CD4-positive, alpha-beta T cell treated with Interleukin-17A for 1 hour (primary cell): ENCODE results near the gene KBTBD4.
A peak's percentile ranks its signal among the peaks of the same experiment; 100 is the strongest.

Experiments used
- DNase-seq: peaks from one replicate; pipeline ENCODE4 v3.0.0-alpha.2; 2020

Gene KBTBD4

DNA sequence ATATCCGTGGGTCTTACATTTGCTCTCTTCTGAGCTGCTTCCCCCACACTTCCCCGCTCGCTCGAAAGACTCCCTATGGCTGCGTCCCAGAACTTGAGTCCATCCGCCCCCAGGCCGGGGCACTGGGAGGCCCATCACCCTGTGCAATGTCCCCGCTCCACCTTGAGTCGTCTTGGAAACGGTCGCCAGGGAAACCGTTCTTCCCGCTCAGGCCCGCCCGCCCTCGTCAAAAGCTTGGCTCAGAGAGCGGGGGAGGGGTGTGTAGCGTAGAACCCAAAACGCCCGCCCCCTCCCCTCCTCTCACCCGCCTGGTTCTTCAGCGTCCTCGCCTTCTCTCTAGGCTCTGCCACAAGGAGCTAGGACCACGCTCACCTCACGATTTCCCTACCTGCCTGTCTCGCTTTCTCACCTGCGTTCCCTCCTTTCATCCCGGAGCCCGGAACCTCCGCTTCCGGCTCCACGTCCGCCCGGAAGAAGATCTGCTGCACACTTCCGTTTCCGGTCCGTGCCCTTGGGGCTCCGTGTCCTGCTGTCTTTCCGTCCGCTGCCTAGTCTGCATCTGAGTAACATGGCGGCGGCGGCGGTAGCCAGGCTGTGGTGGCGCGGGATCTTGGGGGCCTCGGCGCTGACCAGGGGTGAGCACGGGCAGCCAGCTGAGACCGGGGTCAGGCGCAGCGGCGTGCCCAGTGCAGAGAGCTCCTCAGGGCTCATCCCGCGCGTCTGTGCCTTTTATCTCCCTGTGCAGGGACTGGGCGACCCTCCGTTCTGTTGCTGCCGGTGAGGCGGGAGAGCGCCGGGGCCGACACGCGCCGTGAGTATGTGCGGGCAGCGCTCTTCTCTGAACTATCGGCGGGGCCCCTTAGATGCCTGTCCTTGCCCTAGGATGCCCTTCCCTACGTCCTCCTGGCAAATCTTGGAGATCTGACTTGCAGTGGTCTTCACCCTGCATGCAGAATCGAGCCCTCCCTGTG is at the start of gene KBTBD4, which contains the start of gene NDUFS3:
TSS of gene KBTBD4 (minus strand) at position 447 of the 971 bp plus-strand sequence. CDS start at position 428, 19 bp downstream.
TSS of gene NDUFS3 (plus strand) at position 551 of the 971 bp plus-strand sequence. CDS start at position 569, 18 bp downstream.
- peak; percentile 93 for DNase-seq

DNA sequence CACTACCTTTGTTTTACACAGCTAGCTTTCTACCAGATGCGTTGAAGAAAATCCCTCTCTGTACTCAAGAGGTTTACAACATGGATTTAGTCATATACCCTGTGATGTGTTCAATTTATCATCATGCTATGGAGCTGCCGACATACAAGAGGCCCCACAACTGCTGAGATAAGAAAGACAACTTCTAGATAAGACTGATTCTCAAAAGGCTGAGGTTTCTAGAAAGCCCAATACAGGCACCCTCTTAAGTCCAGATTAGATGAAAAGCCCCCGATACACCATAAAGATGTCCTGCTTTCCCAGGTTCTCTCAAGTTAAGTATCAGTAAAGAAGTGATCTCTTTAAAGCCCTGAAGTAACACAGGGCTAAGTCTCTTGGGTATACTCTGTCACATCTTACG is 49.3 kb upstream of the KBTBD4 start:
- DNase-seq: no peak

DNA sequence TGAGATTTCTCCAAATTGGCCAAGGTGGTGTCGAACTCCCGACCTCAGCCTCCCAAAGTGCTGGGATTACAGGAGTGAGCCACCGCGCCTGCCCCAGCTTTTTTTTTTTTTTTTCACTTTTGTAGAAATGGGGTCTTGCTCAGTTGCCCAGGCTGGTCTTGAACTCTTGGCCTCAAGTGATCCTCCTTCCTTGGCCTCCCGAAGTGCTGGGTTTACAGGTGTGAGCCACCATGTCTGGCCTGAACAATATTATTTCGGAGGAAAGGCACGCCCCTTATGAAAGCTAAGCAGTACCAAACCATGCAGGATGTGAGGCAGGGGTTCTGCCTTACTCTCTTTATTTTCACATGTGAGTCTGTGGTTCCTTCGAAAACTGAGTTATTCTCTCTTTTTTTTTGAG is 47.5 kb upstream of the KBTBD4 start:
- DNase-seq: no peak

DNA sequence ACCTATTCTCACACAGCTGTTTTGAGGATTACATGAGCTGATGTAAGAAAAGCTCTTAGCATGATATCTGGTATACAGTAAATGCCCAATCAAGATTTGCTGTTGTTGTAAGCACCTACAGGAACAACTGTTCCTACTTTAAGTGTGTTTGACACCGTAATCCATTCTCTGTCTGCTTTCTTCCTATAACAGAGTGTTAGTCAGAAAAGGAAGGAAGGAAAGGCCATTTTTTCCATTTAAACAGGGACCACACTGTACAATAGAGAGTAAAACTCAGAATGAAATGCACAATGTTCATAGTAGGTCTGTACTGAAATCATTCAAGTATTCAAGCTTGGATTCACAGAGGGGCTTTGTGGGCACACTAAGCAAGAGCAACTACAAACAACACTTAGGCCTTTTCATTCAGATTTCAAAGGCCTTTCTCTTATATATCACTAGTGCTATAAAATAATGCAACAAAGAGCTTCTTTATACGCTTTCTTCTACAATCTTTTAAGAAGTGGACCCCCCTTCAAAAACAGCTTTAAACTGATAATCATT is 42.1 kb upstream of the KBTBD4 start:
- DNase-seq: no peak

DNA sequence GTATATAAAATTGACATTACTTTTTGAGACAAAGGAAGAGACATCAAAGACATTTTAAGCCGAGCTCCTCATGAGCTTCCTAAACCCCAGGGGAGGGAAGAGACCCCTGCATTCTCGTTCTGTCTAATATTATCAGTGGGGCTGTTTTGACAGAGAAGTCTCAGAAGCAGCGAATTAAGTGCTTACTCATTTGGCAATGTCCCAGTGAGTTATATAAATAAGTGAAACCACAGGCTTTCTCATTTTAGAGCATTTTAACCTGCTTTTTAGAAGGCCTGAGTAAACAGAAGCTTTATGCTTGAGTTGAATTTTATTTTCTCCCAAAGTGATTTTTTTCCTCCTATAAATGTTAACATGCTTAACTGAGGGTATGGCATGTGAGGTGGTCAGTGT is 38.6 kb upstream of the KBTBD4 start:
- DNase-seq: no peak

DNA sequence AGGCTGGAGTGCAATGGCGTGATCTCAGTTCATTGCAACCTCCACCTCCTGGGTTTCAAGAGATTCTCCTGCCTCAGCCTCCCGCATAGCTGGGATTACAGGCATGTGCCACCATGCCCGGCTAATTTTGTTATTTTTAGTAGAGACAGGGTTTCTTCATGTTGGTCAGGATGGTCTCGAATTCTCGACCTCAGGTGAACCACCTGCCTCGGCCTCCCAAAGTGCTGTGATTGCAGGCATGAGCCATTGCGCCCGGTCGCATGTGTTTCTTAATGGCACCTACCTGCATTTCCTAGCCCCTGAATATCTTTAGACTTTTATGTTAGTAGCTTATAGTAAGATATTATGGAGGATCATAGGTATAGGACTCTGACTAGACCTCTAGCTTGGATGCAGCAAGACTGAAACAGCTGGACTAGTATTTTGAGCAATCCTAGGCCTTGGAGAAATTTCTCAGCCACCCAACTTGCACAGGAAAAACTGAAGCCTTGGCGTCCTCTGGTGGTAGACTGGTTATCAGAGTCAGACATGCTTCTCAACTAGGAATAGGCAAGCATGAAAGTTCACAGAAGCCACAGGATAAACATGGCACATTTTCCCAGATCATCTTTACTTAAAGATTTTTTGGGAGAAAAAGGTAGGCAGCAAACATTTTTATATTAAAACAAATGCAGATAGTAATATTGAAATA is 38.1 kb upstream of the KBTBD4 start:
- peak; percentile 20 for DNase-seq

DNA sequence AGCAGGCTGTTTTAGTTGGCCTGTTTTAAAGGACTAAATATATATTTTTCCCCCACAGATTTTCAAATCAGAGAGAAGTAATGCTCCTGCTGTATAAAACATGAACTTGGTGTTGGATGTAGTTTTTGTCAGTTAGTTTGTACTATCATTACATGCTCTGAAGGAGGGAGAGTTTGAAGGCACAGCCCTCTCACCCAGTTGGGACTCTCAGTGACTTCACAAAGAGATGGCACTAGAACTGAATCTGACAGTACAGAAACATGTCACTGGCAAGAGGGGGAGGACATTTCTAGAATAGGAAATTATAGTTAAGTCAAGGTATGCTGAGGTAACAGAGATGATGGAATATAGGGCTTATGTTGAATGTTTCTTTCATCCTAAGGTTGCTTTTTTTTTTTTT is 36.5 kb upstream of the KBTBD4 start:
- no peak for DNase-seq

DNA sequence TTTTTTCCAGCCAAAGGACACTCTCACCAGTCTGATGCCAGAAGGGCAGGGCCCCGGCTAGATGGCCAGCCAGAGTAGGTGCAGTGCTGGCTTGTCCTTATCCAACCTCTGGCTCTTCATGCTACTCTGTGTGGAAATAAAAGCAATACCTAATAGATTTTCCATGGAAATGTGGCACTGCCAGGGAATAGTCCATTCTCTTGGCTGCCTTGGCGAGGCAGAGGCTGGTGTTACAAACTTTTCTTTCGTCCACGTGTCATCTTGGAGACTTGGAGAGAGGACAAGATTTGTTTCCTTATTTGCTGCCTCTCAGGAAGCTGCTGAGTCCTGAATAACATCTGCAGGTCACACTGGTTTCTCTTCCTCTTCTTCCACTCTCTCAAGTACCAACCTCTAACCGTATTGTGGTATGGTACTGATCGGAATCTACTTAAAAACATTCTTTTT is 32.6 kb upstream of the KBTBD4 start:
- DNase-seq: no peak

DNA sequence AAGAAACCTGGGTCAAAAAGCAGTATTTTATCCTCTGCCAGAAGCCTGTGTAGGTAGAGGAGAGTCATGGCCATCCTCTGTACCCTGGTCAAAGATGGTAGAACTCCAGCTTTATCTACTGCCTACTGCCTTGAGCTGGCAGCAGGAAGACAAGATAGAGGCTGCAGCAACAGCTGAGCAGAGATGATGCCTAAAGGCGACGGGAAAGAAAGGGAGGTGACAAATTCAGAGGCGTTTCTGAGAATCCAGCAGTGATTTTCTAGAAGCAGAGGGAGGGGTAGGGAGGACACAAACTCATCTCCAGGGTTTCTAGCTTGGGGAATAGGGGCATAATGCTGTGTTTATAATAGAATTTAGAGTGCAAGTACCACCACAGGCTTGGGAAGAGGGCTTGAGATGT is 30.9 kb upstream of the KBTBD4 start:
- DNase-seq: no peak

DNA sequence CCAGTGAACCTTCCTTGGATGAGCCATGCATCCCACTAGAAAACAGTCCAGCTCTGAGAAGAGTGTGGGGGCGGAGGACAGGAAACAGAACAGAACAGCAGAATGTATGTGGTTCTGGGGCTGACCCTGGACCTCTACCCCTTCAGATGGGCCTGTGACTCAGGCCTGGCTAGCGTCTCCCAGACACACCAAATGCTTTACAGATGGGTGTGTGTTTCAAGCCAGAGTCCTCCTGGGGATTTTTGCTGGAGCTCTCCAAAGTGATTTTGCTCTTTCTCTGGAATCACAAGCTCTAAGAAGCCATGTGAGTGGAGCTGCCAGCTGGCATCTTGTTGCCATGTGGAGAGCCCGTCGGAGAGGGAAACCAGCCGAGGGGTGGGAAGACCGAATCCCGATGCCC is 28.6 kb upstream of the KBTBD4 start:
- no peak for DNase-seq

DNA sequence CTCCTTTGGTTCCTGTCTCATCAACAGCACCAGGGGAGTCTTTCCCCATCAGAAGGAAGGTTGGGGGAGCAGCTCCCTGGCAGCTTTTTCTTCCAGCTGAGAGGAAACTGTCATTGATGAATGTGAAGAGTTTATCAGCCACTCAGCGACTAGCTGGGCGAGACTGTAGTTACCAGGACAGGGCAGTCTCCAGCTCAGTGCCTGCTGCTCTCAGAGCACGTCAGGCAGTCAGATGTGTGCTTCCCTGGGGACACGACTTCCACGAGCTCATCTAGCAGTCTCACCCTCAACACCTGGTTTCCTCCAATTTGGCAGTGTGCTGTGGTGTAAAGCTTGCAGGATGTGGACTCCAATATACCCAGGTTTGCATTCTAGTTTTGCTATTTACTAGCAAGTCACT is 28.0 kb upstream of the KBTBD4 start:
- no peak for DNase-seq

DNA sequence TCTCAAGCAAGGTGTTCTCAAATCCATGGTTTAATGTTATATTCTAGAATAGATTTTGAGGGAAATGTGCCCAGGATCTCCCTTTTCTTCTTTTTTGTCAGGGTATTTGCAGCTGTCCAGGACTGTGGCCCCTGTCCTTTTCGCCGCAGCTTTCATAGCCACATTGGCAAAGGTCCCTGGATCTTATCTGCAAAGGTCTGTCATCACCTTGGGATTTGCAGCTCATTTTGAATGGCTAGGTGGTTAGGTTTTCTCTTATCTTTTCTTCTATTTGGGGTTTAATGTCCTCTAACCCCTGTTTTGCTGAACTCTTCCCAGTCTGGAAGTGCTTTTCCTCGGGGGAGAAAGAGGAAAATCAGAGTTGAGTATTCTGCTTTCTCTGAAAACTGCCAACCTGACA is 27.2 kb upstream of the KBTBD4 start:
- no peak for DNase-seq

DNA sequence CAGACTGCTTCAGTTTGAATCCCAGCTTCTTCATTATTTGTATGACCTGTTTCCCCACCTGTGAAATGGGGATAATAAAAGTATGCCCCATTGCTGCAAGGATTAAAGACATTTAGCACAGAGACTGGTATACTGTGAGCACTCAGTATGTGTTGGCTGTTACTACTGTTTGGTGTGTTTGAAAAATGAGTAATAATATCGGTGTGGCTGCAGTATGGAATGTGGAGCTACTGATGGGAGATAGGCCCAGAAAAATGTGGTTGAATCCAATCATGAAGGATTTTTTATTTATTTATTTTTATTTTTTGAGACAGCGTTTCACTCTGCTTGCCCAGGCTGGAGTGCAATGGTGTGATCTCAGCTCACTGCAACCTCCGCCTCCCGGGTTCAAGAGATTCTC is 24.5 kb upstream of the KBTBD4 start:
- no peak for DNase-seq

DNA sequence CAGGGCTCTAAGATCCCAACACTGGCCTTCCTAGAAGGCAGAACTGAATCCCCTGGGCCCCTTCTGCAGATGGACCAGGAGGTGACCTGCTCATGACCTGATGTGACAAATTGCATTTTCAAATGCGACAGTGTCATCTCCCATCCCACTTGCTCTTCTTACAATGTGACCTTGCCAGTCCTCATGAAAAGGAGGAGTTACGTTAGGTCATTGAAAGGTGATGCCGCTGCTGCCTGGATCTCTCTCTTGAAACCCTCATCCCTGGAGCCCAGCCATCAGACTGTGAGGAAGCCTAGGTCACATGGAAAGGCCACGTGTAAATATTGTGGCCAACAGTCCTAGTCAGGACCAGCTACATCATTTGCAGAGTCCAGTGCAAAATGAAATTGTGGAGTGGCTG is 21.1 kb upstream of the KBTBD4 start:
- DNase-seq: no peak

DNA sequence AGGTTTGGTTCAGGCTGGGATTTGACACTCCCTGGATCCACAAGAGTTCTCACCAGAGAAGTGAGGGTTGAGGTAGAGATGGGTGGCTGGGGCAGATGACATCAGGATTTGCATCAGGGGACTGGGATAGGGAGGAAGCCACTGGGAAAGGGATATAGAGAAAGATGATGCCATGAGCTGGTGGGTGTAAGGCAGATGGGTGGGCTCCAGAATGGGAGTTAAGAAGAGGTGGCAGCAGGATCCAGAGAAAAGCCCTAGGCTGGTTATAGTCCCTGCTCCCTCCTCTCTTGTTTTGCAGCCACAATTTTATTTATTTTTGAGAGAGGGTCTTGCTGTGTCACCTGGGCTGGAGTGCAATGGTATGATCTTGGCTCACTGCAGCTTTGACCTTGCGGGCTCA is 17.2 kb upstream of the KBTBD4 start:
- DNase-seq: no peak

DNA sequence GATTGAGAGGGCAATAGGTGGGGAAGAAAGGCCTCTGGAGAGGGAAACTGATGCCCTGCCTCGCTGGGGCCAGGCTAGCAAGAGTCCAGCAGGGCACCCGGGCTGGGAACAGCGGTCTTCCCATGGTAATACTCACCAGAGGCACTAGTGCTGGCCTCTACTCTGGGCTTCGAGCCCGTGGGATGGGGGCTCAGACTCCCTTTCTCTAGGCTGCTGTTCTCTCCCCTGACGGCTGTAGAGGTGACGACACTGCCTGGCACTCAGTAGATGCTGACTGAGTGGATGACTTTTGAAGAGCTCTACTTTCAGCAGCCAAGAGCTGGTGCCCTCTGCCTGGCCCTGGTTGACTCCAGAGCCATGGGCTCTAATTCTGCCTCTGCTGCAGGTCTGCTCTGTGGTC is 16.3 kb upstream of the KBTBD4 start:
- no peak for DNase-seq

DNA sequence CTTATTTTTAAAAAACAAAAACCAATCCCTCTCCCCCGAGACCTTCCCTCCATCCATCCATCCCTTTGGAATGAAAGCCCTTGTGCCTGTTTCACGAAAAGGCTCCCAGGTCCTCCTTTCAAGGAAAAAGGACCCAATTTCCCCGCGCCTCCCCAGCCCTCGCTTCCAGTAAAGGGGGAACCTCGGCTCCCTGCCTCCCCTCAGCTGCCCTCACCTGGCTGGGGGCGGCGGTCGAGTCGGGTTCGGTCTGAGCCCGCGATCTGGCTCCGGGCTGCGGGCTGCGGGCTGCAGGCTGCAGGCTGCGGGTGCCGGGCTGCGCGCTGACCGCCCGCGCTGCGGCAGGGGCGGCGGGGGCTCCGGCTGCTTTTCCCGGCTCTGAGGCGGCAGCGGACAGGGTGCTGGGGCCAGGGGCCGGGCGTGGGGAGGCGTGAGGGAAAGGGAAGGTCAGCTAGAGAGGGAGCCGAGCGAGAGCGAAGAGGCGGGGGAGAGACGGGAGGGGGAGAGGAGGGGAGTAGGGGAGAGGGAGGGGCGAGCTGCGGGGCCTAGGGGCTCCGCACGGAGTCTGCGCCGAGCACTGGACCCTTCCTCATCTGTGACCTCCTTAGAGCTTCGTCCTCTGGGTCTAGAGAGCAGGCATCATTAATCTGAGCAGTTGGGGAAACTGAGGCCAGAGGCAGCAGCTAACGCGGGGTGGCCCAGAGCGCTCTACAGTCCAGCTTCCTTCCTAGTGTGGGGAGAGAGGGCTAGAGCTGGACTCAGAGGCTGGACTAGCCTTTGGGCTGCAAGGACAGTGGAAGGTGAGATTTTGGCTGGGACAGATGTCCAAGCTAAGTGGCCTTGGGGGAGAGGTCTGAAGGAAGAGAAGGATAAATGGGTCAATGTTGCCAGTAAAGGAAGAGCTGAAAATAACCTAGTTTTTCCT is 15.4 kb upstream of the KBTBD4 start, which contains the start of gene C1QTNF4:
TSS of gene C1QTNF4 (minus strand) at position 478 of the 922 bp plus-strand sequence. CDS start 3,601 bp downstream, outside the sequence.
- no peak for DNase-seq

DNA sequence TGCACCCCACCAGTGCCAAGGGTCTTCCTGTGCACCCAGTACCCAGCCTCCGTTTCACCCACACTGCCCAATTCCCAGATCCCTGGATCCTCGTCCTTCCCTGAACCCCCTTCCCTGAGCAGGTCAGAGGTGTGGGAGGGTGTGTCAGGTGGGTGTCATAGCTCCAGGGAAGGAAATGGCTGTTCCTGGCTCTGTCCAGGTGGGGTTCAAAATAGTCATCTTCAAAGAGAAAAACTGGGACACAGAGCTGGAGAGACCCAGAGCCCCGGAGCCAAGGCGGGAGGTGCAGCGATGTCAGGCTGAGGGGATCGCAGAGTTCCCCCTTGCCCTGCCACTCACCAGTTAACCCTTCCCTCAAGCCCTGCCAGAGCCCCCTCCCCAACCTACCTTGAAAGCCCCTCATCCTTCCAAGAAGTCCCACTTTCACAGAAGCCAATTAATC is 14.7 kb upstream of the KBTBD4 start:
- no peak for DNase-seq

DNA sequence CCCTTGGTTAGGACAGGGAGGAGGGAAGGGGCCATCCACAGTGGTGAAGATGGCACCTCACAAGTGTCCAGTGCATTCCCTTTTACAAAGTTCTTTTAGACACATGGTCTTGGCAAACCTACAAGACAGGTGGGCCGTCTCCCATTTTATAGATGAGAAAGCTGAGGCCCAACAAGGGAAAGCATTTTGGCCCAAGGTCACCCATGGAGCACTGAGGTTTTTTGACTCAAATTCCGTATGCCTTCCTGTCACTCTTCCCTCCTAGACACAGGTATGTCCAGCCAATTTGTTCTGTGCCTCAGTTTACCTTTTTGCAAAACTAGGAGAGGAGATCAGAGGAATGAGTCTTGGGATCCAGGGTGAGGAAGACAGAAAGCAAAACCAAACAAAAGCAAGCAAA is 14.2 kb upstream of the KBTBD4 start:
- no peak for DNase-seq

DNA sequence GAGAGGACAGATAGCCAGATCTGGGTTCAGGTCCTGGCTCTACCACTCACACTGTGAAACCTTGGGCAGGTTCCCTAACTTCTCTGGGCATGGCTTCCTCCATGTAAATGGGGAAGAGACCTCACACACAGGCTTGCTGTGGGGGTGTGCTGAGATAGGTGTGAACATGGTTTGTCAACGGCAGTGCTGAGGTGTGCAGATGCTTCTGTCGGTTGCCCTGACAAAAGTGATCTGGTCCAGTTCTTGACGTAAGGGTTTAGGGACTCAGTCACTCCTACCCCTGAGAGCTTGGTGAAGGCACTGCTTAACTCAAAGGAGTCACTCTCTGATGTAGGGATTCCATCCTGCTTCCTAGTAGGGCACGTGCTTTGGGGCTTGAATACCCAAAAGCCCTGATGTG is 13.5 kb upstream of the KBTBD4 start:
- DNase-seq: no peak

DNA sequence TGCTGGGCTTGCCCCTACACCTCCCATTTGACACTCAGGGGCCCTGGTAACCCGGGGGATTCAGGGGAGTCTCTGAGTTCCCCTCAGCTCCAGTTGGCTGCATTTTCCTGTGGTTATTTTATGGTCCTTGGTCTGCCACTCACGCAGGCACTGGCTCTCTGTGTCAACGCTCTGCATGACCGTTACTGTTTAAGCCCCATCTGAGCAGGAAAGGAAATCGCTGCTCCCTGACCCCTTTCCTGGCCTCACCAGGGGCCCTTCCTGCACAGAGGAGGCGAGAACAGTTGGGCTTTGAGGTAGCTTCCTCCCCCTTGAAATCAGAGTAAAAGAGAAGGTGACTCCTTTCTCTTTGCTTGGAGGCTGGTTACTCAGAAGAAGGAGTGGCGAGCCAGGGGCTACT is 13.0 kb upstream of the KBTBD4 start:
- DNase-seq: no peak
